HepG2 (cell line): ENCODE results near the gene KCNH6.

ENCODE experiments used
- ATF3 ChIP-seq: sonication (generic); formaldehyde crosslinking; IDR thresholded peaks from 2 replicates; pipeline ENCODE4 v1.4.0; 2020; ENCODE audit warnings: missing genetic modification reagents
- BCL3 ChIP-seq: sonication (generic); formaldehyde crosslinking; IDR thresholded peaks from 2 replicates; pipeline ENCODE4 v1.5.1; 2020; ENCODE audit warnings: mild to moderate bottlenecking, missing genetic modification reagents, moderate library complexity
- CTCF ChIP-seq: sonication (generic); formaldehyde crosslinking; IDR thresholded peaks from 2 replicates; pipeline ENCODE4 v1.5.0; 2020; ENCODE audit warnings: mild to moderate bottlenecking, missing genetic modification reagents, moderate library complexity
- RAD21 ChIP-seq: fragments of 450-650 bp; formaldehyde crosslinking; IDR thresholded peaks from 2 replicates; pipeline ENCODE4 v1.5.0; 2020; ENCODE audit warnings: mild to moderate bottlenecking

- TF ChIP-seq BCL3, result no peak
- no peak for TF ChIP-seq RAD21
- TF ChIP-seq CTCF (CRISPR knock-in tag), result no peak
- TF ChIP-seq ATF3 (CRISPR knock-in tag), result no peak
These were observed 19.8 kb upstream of the KCNH6 start for GRCh38 chr17:63503341-63503705.
